Central memory CD4-positive, alpha-beta T cell (primary cell): ENCODE measurements around the gene ATG14.
"Not testable (repeated sequence)": the region's sequence is repeated elsewhere in the genome, so short reads cannot be mapped to it uniquely, and the experiment has no call there.

ENCODE experiments used
- DNase-seq: peaks from one replicate; pipeline ENCODE4 v3.0.0; 2022

The ATG14 gene

DNA sequence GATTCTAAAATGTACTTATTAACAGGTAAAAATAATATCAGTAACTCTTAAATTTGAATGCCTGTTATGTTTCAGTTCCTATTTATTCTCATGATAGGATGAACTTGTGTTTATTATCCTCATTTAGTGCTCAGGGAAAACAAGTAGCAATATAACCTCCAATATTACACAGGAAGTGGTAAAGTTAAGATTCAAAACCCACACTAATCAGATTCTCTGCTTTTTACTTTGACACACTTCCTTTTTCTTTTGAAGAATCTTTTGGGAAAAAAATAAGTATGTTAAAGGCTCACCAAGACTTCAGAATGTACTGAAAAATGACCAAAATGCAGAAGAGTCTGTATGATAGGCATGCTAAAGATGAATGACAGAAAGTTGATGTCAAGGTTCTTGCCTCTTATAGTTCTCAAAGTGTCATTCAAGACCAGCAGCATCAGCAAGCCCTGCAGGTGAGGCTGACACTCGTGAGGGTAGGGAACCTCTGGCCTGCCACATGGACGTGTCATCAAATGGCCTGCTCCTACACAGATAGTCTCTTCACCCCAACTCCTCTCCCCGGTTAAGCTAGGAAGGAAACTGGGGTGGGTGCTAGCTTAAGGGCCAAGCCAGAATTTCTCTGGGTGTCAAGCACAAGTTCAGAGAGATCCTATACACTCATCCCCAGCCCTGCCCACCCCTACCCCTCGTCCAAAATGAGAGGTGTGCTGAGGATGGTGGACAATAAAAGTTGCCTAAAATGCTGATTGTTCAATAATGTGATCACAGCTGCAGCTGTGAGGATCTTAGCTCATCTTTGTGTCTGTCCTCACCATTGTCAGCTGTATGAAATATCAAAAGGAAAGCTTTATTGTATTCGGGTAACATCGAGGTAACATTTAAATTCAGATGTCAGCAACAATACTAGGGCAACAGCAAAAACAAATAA, 22.5 kb upstream of the ATG14 start:
- DNase-seq = peak; percentile 26

DNA sequence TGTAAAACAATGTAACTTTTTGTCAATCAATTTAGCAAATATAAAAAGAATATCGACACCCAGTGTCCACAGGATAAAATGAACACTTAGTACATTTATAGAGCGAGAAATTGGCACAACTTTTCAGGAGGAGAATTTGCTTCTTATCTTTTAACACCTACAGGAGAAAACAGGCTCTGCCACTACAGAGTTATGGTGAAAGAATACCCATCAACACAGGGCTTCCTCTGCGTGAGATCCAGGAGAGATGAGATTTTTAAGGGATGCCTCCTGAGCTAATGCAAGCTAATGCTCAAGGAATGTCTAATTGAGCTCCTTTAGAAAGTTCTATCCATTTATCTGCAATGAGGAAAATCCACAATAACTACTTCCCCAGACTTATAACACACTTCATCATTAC, 21.0 kb upstream of the ATG14 start:
- no peak for DNase-seq

DNA sequence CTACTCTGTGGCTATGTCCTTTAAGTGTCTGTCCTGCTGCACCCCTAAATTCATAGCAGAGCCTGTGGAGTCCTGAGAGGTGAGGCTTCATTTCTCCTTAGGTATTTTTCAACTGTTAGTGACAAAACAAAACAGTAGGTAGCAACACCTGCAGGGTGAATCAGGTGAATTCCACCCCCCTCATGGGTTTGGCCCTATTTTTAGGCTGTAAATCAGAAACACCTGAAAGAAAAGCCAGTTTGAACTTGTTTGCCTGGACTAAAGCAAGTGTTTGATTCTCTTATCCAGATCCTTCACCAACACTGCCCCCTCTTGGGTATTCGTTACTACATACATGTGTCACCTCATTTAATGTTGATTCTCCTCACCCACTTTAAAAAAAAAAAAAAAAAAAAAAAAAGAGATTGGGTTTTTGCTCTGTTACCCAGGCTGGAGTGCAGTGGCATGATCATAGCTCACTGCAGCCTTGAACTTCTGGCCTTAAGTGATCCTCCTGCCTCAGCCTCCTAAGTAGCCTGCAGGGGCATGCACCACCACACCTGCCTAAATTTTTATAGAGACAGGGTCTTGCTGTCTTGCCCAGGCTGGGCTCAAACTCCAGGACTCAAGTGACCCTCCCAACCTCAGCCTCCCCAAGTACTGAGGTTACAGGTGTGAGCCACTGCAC, 18.5 kb upstream of the ATG14 start:
- DNase-seq = peak; percentile 64

DNA sequence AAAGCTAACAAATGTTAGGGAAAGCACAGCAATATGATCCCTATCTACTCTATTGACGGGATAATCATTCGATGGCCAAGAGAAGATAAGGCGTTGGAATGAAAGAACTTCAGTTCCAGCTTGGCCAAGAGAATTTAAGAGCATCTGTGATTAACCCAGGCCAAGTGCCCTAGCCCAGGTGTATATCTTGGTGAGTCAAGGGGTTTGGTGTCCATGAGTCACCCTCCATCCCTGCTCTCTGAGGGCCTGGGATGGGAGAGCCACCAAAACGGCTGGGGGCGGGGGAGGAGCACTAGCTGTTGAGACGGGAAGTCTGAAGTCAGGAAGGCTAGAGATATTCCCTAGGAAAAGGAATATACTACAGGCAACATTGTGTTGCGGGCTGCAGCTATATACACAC, 15.8 kb upstream of the ATG14 start:
- DNase-seq = no peak

DNA sequence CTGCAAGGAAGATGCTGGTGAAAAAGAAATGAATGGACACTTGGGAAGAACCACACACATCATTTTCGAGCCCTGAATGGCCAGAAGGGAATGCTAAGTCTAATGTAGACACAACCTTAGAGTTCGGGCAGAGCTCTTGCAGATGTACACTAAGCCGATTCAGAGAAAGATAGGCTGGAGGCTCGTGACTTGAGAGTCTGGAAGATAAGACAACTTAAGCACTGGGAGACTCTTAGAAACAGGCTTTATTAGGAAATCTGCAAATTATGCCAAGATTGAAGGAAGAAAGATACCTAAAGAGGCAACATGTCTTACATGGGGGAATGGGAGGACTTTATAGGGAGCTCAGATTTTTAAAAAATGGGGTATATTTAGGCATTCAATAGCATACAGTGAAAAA, 15.3 kb upstream of the ATG14 start:
- no peak for DNase-seq

DNA sequence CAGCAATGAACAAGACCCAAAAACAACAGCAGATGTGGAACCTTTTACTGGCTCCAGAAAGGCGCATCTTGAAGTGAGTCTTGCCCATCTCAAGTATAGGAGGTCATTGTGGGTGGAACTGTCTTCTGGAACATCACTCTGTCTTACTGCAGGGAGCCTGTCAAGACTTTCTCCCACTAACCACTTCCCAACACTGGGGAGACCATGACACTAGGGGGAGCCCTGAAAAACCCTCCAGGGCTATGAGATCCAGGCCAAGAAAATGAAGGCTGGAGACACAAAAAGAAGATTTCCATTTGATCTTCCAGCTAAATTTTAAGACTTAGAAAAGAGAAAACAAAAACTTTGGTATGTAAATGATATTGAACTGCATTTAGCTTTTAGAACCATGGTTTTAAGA, 13.5 kb upstream of the ATG14 start:
- no peak for DNase-seq

DNA sequence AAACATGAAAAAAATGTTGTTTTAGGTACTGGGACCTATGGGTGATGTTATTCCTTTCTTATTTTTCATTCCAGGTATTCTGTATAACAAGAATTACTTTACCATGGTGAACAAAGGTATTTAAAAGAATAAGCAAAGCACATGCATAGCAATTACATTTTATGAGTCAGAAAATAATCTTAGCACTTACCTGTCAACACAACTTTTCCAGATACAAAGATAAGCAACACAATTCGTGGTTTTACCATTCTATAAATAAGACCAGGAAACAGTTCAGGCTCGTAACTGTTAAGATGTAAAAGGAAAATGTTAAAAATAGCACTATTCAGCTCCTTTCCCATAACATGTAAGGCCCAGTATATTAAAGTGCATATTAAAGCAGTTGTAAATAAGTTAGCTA, 12.3 kb upstream of the ATG14 start:
- no peak for DNase-seq

DNA sequence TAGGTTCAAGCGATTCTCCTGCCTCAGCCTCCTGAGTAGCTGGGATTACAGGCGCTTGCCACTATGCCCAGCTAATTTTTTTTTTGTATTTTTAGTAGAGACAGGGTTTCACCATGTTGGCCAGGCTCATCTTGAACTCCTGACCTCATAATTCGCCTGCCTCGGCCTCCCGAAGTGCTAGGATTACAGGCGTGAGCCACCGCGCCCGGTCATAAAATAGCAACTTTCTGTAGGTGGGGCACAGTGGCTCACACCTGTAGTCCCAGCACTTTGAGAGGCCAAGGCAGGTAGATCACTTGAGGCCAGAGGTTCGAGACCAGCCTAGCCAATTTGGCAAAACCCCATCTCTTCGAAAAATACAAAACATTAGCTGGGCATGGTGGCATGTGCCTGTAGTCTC, 10.7 kb upstream of the ATG14 start:
- not testable (repeated sequence) for DNase-seq

DNA sequence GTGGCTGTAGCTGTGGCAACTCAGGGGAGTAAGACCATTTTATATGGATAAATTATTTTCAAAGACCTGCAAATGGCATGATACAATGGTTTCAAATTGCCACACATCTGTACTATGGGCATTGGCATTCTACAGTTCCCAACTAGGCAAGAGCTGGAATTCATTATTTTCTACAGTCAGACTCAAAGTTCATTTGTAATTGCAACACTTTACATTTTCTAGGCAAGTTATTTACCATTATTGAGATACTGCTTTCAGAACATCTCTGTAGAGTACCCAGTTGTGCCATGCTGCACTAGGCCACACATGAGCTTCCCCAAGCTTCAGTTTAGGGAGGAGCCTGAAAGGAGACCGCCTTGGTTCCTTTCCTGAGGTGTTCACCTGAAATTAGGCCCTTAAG, 8.0 kb upstream of the ATG14 start:
- DNase-seq = no peak

DNA sequence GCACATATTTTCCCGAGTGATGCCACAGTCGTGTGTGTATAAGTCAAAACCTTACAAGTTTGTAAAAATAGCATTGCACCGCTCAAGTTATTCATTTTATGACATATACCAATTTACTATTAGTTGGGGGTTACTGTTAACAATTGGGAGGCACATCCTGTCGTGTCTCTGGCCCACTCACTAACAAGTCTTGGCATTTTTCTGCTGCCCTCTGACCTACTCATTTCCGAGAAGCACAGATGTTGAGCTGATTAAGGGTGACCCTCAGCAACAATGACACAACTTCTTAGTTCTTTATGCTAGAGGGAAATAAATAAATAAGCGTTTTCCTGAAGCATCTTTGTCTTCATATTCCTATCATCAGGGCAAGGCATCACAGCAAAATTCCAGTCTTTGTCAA, 6.8 kb upstream of the ATG14 start:
- no peak for DNase-seq

DNA sequence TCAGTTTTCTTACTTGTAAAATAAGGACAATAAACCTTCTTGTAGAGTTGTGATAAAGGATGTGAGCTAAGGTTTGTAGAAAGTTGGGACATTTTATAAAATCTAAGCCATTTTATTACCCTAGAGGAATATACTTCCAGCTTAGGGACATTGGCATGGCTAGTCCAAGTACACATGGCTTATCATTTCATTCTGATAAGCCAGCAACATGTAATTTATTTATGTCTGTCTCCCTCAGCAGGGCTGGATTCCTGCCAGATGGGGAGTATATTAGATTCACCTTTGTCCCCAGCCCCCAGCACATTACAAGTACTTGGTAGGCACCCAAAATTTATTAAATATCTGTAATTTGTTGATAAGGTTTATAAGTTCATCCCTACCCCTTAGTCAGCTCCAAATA, 6.3 kb upstream of the ATG14 start:
- DNase-seq = no peak

DNA sequence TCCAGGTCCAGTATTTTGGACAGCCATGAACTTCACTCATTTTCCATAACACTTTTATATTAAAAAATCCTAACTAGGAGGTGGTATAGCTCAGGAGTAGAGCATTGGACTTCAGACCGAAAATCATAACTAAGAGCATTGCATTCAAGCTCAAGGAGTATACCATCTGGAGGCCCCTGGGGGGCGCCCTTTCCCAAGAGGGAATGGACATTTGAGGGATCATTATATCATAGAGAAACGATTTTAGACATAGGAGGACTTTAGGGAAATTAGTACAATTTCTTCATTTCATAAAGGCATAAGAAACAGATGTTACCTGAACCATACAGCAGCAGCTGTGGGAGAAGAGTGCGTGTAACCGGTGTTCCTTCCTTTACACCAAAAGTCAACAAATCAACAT, 5.2 kb upstream of the ATG14 start:
- DNase-seq = no peak

DNA sequence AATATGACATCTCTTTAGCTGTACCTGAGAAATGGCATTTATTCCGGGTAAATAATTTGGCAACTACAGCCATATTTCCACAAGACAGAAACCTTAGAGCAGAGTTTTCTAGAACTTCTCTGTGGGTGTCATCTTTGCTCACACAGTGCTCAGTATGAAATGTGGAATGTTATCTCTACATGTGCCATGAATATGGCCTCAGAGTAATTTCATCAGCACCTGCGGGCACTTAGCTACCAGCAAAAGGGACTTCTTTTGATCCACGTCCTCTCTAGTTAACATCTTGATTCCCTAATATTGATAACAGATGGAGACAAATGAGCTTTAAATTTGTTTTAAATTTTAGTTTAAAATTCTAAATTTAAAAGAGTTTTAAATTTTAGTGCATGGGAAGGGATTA, 2.9 kb upstream of the ATG14 start:
- DNase-seq = no peak

DNA sequence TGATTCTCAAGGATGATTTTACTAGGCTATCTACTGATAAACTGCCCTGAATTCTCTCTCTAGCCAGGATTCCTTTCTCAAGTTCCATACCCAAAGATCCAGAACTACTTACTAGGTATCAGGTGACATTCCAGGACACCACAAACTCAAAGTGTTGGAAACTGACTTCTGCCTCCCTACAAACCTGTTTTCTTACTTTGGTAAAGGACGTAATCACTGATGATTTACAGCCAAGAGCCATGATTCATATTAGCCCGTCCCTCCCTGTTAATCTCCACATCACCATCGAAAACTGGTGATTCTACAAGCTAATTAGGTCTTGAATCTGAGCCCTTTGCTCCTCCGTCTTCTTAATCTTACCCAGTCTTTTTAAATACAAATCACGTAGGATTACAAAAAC, 1.0 kb upstream of the ATG14 start:
- no peak for DNase-seq

DNA sequence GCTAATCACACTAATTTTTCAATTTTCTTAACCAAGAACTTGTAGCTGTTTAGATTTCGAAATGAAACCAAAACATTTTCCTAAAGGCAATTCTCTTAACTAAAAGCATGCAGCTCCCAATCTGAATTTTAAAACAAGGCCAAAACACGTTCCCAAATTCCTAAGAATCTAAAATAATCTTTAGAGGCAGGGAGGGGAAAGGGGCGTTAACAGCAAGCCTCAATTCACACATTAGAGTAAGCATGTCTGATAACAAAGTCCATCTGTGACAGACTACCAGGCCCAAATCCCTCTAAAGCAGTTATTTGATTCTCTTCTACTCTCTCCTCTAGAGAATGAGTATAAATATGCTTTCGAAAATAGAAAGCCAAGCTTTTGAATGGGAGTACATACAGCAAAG, 754 bp downstream of the ATG14 start:
- no peak for DNase-seq

DNA sequence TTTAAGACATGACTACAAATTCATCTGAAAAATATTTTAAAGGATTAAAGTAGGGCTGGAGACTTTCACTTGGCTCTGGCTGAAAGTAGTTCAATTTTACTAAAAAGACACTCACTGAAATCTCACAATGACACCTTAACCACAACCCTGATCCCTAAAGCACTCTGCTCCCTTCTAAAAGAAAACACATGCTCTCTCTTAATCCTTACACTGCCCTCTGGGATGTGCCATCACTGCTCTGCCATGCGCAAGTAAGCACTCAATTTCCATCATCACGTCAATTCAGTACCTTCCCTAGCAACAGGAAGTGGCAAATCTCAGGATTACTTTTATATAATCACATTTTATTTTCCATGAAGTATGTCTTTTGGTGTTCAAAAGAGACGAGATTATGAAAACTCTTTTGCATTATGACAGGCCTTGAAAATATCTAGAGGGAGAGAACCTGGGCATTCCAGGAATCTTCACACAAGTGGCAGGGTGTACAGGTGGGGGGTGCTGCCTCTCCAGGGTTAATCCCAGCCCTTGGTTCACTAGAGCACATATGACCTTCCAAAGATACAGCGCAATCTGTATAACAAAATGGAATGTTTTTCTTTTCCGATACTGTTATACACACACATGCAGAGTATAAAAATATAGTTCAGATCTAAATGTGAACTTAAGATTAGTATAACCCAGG, 7.3 kb downstream of the ATG14 start:
- no peak for DNase-seq

DNA sequence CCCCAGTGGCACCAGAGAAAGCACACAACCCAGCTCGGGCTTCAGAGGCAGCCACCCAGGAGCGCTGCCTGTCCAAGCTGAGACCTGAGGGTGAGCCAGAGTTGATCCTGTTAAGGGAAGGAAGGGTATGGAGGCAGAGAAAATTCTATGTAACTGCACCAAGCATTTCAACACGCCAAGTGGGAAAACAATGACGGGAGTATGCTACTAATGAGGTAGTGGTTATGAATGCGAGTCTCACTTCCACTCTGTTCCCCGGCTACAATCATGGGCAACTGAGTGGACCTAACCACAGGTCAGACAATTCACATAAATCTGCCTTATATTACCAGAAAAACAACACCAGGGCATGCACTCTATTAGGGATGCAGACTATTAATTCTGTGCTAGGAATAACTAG, 9.9 kb downstream of the ATG14 start:
- no peak for DNase-seq

DNA sequence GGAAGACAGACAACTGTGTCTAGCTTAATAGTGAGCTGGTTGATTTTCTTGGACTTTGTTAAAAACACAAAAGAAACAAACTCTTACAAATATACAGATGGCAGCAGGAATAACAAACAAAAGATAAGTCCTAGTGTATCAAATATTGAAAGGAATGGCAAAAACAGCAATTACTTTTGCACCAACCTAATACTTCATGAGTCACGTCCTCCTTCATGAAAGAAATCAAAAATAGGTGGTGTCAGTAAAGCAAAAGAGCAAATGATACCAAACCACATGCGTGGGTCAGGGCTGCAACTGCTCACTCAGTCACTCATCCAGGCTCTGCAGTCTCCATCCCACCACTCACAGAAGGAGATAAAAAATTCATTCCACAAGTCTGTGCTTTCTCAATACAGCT, 11.8 kb downstream of the ATG14 start:
- no peak for DNase-seq

DNA sequence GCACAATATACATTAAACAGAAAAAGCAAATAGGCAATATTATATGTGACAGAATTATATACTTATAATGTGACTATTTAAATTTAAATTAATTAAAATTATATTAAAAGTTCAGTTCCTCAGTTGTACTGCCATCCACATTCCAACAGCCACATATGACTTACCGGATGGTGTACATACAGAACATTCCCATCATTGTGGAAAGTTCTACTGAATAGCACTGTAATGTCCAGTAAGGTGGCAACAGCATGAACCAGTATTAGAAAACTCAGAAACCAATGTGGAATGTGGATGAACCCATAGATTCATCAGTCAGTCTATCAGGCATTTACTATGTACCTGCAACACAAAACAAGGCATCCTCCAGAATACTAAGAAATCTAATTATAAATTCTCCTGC, 12.4 kb downstream of the ATG14 start:
- DNase-seq = no peak

DNA sequence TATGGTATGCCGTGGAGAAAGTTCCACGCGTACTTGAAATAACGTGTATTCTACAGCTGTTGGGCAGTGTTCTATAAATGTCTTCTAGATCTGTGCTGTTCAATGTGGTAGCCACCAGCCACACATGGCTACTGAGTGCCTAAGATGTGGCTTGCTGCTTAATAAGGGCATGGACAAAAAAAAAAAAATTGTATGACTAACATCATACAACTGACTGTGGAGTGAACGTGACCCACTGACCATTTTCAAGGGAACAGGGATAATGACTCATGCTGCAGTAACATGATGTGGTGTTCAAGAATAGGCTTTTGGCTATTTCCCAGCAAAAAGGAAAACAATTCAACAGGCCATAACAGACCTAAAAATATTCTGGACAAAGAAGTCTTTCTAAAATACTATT, 13.0 kb downstream of the ATG14 start:
- no peak for DNase-seq

DNA sequence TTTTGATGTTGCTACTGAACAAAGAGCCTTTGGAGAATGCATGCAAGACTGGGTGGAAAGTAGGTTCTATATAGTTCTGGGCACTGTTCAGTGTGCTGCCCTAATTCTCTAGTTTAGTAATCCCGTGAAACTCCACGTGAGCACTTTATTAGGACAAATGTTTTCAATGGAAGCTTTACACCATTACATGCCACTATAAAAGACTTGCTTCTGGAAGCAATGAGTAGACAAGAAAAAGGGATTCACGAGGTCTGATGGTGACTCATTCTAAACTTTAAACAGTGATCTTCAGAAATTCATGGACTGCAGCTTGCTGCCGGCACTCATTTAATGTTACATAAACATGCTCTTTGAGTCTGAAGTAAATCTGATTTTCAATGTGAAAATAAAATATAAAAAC, 22.3 kb downstream of the ATG14 start:
- no peak for DNase-seq

DNA sequence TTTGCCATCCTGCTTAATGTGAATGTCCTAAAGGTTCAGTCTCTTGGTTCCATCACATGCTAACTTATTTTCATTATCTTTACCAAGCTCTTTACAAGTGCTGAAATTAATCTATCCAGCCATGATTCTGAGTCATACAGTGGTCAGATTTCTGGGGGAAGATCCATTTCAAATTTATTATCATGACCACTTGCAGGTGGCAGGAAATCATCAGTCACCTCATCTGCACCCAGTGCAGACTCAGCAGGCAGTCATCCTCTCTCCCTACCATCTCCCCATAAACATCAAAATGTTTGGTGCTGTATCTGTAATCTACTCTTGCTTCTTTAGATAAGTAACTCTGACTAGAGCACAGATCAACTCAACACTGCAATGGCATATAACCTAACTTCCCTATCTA, 23.5 kb downstream of the ATG14 start:
- DNase-seq = no peak

DNA sequence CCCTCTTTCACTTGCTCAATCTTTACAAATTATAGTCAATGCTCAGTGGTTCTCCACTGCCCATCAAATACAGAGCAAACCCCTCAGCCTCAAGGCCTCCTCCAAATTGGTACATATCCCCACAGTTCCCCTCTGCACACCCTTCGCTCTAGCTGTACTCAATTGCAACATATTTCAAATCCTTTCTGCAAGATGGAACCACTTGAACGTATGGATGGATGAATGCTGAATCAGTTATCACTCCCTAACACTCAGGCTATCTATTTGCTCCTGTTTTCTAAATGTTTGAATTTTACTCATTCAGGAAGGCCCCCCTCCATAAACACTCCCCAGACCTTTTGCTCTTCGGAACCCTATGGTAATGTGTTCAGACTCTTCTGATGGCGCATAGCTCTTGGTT, 24.5 kb downstream of the ATG14 start:
- no peak for DNase-seq
